ENCODE results near the gene MYO3B. TPM values are rescaled to one million over a fixed set of nuclear protein-coding genes. Genes with fewer than 3 reads are reported as not detected.
"Not testable (repeated sequence)": the region's sequence is repeated elsewhere in the genome, so short reads cannot be mapped to it uniquely, and the experiment has no call there.

The MYO3B gene
- polyA plus RNA-seq, 5 donors = 2.3 to 3.8 (median 3.1) TPM

DNA sequence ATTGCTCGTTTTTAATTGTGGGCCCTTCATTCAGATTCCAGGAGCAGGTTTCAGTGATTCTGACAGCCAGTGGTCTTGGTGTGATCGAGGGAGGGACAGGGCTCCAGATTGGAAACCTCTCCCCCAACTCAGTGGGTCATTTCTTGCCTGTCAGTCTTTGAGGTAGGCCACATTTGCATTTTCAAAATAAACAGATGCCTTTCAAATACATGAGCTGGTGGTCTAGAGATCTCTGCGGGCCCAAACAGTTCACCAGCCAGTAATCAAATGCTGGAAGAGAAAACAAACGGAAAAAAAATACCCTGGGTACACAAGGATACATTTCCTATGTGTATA, 326.8 kb downstream of the MYO3B start:
- no peak for DNase-seq

DNA sequence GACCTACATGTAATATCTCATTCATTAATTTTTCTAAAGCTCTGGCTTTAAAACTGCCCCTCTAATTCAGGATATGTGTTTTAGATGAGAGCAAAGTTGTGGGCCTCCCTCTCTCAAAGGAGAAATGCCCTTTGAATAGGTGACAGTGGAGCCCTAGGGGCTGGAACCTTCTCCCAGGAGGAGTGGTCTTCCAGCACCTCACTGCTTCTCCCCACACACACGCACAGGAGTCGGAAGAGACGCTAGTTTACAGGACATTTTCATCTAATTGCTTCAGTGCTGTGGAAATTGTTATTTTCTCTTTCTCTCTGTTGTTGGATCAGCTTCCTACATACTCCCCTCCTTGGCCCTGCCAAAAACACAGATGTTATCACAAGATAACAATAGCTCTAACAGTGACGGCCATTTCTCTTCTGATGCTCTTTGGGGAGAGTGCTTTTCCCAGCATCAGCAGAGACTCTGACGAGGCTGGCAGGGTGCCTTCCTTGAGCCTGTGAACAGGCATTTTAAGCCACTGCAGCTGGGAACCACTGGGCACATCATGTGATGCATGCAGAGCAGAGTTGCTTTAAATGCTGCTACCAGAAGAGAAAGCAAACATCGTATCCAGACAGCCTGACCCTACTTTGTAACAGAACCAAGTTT, 327.8 kb downstream of the MYO3B start:
- DNase-seq = peak; percentile 55 to 64

DNA sequence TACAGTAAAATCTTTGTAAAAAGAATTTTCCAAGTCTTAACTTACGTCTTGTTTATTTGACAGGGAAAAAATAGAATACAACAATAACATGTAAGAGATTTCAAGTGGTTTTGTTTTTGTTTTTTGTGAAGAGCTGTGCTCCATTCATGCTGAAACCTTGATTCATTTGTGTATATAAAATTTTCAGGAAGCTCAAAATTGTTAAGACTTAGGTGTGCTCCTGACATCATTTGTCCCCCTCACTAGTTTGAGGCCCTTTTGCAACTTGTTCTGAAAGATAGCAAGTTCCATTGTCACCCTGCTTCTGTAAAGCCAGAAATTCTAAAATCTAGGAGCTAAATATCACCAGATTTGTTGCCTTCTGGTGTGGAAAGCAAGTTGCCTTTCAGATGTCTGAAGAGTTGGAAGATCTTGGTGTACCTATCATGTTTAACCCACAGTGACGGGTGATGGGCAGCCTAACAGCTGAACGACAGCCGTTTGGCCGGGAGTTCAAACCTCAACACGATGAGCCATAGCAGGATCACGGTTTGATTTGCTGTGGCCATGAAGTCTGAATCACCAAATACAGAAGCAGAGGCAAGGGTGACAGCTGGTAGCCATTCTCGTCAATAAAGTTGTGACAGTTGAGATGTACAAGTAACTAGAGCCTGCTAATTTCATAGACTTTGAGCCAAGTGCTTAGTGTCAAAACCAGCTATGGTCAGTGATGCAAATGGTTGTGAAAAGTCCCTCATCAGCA, 331.7 kb downstream of the MYO3B start:
- no peak for DNase-seq

DNA sequence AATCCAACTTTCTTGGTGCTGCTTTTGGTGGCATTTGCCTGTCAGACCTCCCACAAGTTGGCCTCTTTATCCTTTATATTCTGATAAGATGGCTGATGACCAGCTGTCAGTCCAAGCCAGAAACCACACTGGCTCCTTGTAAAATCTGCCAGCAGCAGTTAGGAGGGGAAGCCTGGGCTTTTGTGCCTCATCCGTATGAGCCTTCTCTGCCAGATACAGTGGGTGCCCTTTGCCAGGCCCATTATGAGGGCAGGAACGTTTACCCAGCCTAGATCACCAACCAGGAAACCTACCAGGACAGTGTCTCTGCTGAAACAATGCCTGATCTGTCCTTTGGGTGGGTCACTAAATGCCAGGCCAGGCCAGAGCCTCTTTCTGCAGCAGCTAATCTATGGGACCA, 334.3 kb downstream of the MYO3B start:
- no peak for DNase-seq

DNA sequence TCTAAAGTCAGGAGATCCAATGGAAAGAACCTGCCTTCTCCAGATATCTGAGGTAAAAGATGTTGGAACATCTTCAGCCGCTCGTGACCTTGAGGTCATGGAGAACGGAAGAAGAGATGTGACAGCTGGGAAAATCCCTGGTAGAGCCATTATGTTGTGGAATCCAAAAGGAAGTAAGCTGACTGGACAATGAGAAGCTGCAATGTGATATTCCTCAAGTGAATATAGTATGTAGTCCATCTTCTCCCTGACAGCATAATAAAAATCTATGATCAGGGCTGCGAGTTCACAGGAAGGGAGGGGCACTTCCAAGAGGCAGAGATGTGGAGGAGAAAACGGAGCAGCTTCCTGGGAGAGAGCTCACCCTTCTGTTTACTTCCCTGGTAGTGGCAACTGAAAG, 336.2 kb downstream of the MYO3B start:
- no peak for DNase-seq

DNA sequence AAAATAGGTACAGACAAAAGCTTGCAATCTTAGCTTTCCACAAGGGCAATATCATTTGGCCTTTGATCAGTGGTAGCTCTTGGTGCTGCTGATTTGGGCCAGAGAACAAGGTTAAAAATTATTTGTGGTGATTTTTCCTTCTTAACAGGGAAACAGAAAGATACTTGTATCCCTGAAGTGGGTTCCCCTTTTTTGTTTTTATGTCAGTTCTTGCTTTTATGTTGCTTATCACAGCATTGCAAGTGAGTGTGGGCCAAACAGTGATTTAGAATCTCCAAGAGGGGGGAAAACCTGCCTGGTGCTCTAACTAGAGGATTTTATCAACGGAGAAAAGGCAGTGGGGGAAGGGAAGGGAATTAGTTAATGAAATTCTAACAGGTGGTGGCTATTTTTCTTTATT, 339.6 kb downstream of the MYO3B start:
- DNase-seq = no peak

DNA sequence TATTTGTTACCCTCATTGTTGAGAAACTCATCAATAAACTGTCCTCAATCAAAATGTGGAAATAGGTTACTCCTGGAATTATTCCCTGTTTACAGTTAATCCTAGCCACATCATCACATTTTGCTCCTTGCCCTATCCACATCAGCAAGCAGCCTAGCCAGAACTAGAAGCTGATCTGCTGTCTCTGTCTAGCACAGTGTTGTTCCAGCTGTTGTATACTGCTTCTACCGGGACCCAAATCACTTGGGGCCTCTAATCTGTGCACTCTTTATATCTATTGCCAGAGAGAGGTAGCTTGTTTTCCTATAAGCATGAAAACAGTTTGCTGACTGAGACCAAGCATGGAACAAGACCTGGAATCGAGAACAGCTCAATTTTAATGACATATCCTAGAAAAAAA, 341.0 kb downstream of the MYO3B start:
- no peak for DNase-seq

DNA sequence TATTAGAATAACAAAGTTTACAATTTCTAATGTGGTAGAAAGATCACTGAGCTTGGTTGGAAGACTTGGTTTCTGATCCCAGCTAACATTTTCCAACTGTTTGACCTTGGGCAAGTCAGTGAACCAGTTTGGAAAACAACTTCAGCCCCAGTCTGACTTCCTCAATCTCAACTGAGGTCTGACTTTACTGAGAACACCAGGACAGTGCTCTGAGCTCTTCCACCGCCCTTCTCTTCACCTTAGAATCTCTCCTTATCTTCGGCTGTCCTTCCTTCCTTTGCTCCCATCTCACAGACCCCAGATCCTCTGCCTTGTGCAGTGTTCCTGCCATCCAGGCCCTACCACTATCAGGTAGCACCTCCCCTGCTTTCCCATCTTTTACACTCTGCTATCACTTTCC, 343.4 kb downstream of the MYO3B start:
- no peak for DNase-seq

DNA sequence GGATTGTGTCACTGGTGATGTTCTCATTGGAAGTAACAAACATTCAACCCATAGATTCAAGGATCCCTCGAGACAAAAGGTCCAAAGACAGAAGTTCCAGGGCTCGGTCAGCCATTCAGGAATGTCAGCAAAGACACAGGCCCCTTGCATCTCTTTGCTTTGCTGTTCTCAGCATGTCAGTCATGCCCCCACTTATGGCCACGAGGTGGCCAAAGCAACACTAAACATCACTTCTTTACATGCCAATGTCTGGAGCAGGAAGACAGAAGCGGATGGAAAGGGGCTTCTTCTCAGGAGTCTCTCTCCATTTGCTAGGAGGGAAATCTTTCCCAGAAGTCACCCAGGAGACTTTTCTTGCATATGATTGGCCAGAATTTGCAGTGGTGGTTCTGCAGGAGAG, 345.6 kb downstream of the MYO3B start:
- DNase-seq = no peak

DNA sequence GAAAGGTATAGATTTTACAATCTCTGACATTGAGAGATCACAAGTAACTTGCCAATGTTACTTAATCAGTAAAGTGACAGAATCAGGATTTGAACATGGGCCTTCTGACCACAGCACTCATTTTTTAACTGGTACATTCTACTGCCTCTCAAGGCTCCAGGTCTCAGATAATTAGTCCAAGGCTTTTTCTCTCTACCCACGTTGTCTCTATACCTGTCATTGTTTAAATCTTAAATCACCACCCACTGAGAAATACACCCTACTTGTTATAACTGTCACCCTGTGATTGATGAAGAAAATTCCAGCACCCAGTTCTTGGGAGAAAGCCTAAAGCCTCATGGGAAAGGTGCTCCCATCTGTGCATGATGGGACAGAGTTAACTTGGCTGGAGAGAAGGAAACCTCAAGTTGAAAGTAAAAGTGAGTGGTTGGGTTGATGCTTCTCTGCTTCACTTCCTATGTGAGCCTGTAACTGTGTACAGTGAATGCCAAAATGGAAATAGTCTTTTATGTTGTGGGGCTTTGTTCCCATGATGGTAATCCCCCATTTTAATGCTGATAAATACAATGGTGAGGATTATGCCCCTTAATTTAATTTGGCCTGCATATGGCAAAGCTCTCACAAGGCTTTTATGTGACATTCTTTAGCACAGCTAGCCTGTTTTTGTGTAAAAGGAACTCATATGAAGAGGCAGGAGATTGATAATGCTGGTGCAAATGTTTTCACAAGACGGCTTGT, 347.1 kb downstream of the MYO3B start:
- no peak for DNase-seq

DNA sequence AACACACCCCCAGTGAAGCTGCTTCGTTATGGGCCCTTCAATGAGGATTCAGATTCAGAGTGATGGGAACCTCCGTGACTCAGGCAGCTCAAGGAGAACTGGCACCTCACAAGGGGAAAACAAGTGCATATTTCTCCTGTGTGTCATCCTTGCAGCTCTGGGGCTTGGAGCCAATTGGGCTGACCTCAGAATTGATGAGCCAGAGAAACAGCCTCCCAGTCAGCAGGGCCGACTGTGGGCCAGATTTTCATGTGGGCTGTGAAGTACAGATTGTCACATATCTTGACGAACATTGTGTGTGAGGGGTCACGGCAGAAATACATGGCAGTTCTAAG, 347.6 kb downstream of the MYO3B start:
- no peak for DNase-seq

DNA sequence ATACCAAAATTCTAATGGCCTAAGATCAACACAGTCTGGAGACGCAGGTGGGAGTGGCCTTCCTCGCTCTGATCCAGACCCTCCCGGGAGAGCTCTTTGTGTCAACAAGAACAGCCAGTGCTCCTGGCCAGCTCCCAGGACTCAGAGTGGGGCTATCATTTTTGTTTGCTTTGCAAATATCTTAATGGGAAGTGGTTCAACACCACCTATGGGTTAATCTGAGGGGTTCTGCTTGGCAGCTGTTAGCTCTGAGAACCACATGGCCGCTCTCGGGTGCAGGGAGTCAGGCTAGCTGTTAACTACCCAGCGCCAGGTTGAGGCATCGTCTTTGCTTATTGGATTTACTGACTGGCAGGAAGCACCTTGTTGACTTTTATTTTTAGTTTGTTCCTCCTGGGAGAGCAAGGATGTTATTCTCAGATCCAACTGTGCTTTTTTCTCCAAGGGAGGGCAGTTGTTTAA, 352.4 kb downstream of the MYO3B start:
- DNase-seq = peak; percentile 46 to 63

DNA sequence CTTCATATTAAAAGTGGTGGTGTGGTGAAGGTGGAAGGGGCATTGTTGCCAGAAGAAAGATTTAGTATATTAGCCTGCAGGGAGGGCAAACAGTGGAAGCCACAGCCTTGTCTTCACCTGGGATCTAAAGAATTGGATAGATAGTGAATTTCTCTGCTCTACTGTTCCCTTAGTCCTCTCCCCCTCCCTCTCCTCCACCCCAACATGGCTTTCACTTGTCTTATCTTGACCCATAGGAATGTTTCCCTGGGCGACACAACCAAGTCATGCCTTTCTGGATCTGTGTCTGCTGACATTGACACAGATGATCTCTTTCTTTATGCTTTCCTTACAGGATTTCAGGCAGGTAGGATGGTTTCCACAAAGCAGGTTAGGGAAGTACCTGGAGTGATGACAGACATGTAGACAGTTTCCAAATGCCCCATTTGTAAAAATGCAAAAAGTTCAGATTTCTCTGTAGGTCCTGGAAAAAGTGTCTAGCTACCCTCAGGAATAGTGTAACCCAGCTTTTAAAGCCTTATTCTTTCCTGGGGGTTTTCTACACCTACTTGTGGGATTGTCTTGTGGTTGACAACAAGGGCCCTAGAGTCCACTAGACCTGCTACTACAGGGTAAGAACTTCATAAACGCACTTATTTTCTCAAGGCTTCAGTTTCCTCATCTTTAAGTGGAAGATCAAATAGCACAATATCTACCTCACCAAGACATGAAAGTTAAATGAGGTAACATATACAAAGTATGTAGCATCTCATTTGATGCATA, 353.0 kb downstream of the MYO3B start:
- no peak for DNase-seq

DNA sequence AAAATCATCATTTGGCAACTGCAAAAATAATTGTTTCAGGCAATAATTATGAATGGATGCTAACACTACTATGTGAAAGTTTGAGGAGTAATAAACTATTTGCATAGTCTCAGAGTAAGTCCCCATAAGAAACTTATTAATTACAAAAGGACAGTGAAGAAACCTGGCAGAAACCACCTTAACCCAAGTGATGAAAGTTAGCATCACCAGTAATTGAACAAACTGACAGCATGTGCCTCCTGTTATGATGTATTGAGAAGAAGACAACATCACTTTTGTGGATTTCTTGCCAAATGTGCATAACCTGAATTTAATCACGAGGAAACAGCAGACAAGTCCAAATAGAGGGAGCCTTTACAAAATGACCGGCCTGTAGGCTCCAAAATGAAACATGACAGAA, 353.9 kb downstream of the MYO3B start:
- no peak for DNase-seq

DNA sequence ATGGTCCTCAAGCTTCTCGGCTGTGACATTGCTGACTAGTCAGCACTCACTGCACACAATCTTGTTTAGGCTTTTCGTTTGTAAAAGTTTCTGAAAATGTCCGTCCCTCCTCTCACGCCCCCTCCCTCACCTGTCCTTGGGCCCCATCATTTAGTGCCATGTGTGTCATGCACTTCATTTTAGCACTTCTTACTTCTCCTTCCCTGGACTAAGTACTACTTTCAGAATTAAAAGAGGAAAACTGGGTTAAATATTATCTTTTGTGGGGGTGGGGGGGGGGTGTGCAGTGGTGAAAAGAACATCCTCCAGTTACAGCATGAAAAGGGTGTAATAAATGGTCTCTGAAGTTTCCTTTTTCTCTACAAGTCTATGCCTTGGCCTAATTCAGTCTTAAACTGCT, 355.2 kb downstream of the MYO3B start:
- no peak for DNase-seq

DNA sequence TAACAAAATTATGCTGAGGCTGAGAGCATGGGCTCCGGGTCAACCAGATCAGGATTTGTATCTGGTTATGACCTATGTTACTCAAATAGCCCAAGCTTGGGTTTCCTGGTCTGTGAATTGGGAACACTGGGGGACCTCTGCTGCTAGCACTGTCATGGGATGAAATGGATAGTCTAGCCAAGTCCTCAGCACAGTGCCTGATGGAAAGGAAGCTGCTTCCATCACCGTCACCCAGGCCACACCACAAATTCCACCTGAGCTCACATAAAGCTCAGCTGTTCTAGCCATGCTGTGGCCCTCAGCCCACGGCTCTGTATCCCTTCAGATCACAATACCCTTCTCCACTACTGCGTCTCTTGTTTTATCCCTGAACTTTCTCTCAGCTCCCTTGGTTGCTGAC, 357.6 kb downstream of the MYO3B start:
- no peak for DNase-seq

DNA sequence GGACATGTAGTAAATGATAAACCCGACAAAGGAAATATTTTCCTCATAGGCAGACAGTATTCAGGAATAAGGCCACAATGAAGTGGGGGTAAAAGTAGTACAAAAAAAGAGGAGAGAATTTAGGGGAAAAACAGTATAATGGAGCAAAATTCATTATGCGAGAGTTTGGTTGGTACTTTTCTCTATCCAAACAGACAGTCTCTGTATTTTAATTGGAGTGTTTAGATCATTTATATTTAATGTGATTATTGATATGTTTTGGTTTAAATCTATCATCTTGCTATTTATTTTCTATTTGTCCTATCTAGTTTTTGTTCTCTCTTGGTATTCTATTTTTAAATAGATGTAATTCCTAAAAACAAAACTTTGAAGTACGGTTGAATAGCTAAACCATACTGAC, 366.9 kb downstream of the MYO3B start:
- no peak for DNase-seq

DNA sequence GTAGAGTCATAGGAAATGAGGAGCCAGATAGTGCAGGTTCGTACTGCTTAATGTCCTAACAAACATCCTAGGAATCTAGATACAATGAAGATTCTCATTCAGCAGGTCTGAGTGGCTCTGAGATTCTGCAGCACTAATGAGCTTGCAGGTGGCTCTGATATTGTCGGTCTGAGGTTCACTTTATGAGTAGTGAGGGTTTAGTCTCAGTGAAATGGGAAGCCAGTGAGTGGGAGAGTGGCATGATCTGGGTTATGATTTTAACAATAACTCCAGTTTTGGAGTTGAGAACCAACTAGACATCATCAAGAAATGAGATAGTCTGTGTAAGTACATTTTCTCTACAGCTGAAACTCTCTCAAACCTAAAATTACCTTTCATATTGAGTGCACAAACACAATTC, 370.4 kb downstream of the MYO3B start:
- DNase-seq = no peak

DNA sequence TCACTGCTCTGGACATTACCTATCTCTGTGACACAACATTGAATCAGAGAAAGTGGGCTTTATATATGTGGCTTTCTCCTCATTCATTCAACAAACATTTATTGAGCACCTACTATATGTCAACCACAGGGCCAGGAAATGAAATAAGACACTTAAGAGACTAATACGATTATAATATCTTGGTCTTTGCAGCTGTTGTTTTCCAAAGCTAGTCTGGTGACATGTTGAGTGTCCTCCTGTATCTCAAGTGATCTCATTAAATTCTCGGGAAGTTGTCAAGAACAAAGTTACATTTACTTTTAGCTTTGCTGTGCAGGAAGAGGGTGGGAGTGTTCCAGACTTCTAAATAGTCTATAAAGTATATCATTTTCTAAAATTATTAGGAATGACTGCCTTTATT, 372.6 kb downstream of the MYO3B start:
- no peak for DNase-seq

DNA sequence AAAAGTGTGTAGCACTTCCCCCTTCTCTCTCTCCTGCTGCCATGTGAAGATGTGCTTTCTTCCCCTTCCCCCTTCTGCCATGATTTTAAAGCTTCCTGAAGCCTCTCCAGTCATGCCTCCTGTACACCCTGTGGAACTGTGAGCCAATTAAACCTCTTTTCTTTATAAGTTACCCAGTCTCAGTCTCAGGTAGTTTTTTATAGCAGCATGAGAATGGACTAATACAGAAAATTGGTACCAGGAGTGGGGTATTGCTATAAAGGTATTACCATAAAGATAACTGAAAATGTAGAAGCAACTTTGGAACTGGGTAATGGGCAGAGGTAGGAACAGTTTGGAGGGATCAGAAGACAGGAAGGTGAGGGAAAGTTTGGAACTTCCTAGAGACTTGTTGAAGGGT, 374.0 kb downstream of the MYO3B start:
- DNase-seq = not testable (repeated sequence)

DNA sequence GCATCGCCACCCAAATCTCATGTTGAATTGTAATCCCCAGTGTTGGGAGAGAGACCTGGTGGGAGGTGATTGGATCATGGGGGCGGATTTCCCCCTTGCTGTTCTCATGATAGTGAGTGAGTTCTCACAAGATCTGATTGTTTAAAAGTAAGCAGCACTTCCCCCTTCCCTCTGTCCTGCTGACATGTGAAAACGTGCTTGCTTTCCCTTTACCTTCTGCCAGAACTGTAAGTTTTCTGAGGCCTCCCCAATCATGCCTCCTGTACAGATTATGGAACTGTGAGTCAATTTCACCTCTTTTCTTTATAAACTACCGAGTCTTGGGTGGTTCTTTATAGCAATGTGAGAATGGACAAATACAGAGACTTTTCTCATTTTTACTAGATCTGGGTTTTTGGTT, 375.8 kb downstream of the MYO3B start:
- DNase-seq = no peak

DNA sequence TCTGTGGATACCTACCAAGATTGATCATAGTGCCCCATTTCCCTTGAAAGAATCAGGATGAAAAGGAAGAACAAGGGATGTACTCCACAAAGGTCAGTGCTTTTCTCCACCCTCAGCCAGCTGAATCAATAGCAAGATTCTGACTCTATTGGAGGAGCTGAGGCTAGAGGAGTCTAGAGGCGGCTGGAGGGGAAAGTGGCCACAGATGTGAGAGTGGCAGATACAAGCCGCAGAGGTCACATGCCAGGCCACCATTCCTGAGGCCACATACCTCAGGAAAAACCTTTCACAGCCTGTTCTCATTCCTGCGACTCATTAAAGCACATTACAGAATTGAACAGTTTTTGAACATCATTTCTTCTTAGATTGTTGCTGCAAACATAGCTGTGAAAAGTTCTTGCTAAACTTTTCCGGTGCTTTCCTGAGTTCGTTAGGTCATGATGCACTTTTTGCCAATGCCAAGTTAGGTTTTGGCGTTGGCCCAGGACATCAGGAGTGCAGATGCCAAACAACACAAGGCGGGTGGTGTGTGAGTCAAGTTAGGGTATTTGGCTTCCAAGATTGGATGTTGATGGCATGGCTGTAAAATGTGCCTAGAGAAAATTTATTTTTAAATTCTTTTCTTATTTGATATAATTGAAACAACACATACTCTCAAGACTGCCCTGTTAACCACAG, 376.5 kb downstream of the MYO3B start:
- DNase-seq = no peak
